Renal pelvis (tissue), 4 donors: ENCODE data around the gene NRIP1. TPM values are rescaled to one million over a fixed set of nuclear protein-coding genes. Genes with fewer than 3 reads are reported as not detected.

Experiments used
- DNase-seq: peaks from one replicate; pipeline ENCODE4 v3.0.0-alpha.2; 2013
- polyA plus RNA-seq, 3 donors: library from polyadenylated mRNA; unstranded; fragments of 120-200 nt; gene quantifications; one replicate each; pipeline ENCODE4 v1.2.1, GENCODE V29; 2013; ENCODE audit not compliant: insufficient read length in 3 of 3

NRIP1 gene
- polyA plus RNA-seq, 3 donors: 55.6 to 62.3 (median 55.9) TPM

DNA sequence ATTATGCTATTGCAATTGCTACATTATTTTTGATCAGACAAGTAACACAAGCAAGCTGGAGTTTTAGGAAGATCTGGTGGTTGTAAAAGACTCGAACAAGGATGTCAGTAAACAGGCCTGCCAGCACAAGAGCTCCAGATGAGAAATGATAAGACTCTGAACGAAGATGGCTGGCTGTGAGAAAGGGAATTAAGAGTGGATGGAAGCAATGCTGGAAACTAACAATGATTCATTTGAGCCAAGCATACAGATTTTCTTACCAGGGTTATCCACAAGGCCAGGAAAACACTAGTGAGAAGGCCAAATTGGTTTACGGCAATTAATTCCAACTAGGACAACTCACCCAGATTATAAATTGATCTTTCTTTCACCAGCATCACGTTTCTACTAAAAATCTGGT, 54.2 kb downstream of the NRIP1 start:
- DNase-seq: no peak

DNA sequence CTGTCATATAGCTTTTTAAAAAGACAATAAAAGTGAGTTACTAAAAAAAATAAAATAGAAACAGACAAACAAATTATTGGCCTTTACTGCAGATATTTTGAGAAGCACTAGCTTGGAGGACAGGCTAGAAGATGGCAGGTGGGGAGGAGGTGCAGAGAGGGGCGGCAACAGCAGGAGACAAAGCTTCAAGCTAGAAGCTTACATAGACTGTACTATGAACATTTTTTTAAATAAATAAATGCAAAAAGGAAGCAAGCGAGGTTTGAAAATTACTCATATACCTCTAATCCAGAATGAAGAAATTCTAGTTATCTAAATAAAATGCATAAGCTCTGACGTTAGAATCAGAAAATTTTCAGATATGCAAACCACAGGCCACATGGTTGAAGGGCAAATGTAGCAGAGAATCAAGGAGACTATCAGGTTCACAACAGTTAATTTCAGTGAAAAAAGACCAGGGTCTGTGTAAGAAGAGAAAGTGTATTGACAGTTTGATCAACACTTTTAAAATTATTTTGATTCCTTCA, 54.9 kb downstream of the NRIP1 start:
- no peak for DNase-seq

DNA sequence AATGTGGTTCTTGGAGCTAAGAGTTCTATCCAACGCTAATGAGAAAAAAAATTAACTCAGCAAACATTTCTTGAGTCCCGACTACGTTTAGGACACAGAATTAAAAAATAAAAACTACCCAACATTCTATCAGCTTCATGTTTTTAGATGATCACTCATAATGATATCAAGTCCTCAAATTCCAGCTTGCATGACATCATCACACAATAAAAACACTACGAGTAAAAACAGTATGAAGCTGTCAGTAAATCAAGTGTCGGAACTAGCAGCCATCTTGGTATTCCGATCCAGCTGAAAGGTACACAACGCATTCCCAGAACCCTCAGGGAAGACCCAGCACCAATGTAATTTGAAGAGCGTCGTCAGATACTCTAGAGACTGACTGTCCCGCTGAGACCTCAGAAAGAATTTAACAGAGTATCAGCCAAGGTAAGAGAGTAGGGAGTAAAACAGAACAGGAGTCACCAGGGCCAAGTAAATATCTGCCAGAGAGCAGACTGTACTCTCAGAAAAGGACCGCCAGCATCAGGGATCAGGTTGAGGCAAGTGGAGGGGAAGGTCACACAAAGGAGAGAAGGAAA, 57.0 kb downstream of the NRIP1 start:
- DNase-seq: no peak

DNA sequence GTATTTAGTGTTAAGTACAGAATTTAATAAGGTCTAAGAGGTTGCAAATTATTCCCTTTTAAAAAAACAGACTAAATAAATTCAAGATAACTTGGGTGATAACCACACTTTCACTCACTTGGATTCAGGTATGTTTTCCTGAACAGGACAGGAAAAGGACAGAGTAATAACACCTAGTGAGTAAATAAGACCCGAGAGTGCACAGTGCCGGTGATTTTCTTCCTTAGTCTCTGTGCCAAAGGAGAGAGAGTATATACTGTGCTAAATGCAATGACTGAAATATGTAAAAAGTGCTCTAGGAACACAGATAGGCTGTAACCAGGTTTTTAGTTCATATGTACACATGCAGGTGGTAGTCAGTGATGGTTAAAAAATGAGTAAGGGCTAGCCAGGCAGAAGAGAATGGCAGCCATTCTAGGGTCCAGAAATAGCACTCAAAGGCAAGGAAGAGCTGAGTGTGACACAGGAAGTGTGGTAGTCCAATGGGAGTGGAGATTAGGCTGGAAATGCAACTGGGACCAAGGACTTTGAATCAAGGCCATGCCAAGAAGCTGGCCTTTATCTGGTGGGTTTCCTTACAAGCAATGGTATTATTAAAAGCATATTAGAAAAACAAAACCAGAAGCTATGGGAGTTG, 58.1 kb downstream of the NRIP1 start:
- no peak for DNase-seq

DNA sequence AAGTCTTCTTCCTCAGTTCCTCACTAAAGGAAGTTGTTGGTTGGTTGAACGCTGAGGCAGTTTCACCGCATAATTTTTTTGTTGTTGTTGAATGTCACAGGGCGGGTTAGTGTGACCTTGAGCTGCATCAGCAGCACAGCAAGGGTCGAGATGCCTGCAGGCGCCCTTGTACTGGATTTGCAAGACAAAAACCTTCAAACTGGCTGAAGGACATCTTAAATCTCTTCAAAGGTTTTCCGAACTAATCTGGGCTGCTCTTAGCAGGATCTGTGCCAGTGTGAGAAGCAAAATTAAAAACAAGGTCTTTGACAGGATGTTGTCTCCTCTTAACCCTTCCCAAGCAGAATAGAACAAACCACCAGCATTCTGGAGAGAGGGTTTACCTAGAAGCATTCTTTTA, 59.4 kb downstream of the NRIP1 start:
- DNase-seq: no peak

DNA sequence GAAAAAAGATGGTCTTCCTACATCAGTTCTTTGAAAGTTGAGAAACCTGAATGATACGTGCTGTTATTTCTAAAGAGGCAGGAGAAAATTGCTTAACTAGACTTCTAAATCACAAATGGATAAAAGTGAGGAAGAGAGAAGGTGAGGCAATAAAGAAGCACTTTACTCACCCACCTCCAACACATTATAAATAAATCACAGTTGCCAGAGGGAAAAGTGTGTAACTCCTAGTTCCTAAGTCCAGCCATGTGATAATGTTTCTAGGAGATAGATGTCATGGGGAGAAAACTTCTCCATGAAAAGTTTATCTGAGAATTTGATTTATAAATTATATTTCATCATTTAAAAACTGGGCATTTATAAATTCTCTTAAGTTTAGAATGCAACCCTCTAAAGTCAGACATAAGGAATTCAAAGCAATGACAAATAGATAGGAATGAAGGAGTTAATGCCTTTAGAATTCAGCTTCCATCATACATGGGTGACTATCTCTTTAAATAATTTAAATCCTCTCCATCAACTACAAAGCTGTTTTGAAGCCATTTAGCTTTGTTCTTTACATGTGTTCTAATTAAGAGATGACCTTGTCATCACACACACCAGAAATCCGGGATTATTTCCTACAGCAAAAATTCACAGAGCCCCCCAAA, 60.0 kb downstream of the NRIP1 start:
- no peak for DNase-seq

DNA sequence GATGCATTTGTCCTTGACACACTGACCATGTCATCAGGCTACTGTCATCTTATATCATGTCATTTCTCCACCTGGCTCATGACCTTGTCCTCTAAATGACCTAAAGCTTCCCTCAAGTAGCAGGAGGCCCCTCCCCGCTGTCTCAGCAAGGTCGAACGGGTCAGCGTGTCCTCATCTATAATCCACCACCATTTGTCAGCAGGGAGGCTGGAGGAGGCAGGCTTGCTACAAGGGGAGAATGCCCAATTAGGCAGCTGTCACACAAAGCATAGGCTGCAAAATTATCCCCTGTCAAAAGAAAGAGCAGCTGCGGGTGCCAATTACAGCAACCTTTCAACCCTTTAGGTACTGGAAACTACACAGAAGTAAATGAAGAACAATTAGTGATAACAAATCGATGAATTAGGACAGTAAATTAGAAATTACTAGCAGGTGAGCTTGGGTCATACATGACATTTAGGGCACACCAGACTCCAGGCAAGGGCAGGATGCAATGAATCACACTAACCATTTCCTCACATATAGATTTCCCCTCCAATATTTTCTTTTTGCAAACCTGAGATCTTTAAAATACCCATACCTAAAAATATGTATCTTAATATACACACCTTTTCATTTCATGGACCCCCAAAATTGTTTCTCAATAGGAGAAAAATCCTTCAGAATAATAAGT, 61.2 kb downstream of the NRIP1 start:
- peak; percentile 23 for DNase-seq

DNA sequence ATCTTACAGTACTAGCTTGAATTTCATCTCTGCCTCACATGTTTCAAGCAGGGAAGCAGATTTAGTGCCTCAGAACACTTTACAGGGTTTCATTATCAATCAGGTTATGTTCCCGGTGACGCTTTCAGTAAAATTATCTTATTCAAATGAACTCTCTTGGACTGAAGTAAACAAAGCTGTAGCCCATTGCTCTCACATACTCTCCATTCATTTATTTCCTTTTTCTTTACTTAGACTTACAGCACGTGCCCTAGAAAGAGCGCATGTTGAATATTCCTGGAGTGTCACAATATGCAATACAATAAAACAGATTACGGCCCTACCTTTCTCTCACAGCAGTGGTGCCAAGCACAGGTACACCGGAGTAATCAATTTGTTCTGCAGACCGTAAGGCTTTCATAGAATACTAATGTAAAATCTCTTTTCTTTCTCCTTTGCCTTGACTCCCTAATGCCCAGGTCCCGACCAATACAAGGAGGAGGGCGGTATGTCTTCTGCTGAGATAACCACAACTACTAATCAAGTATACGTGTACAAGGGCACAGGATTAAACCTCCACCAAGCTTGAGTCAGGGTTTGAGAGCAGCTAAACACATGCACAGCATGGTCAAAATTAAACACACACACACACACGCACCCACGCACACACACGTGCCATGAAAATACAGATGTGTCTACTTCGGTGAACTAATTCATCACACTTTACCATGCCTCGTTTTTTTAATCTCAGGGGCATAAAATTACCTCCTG, 62.8 kb downstream of the NRIP1 start:
- no peak for DNase-seq

DNA sequence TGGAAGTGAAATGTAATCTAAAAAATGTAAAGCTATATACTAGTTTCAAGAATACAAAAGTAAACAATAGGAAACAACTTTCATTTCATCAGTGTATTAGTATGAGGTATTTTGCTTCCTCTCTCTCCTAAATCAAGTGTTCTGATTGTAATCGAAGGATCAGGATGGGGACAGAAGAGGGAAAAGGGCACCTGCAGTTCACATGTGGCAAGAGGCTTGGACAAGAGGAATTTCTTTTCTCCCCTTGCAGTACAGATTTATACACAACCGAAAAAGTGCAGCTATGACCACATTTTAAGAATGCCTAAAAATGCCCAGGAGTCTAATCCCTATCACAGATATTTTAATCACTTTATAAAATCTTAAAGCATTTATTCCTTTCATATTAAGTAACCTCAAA, 63.7 kb downstream of the NRIP1 start:
- DNase-seq: no peak

DNA sequence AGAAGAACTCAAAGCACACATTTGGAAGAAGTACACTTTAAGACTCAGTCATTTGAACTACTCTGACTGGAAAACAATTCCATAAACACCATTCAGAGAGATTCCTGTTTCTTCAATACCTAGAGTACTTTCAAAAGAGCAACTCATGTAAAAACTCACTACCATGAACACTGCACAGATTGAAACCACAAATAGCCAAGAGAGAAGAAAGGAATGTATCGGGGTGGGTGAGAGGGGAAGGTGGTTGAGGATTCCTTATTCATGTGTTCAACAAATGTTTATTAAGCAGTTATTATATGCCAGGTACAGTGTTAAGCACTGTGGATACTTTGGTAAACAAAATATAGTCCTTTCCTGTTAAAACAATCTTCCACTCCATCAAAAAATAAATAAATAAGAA, 64.7 kb downstream of the NRIP1 start:
- DNase-seq: no peak

DNA sequence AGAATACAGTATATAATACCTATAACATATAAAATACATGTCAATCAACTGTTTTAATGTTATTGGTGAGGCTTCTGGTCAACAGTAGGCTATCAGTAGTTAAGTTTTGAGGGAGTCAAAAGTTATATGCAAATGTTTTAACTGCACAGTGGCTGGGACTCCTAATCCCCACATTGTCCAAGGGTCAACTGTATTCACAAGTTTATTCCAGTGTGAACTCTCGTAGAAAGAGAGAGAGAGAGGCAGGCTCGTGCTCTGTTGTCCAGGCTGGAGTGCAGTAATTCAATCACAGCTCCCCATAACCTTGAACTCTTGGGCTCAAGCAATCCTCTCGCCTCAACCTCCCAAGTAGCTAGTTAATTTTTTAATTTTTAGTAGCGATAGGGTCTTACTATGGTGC, 66.0 kb downstream of the NRIP1 start:
- DNase-seq: no peak

DNA sequence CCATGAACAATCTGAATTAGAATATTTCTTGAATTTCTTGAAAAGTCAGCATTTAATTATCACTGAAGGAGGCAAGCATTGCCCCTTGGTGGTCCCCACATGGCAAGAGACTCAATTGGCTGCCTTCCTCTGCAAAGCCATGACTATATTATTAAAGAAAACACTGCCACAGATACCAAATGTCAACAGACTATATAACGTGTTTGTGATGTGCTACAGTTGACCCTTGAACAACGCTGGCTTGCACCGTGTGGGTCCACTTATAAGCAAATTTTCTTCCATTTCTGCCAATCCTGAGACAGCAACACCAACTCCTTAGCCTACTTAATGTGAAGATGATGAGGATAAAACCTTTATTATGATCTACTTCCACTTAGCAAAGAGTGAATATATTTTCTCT, 66.5 kb downstream of the NRIP1 start:
- no peak for DNase-seq

DNA sequence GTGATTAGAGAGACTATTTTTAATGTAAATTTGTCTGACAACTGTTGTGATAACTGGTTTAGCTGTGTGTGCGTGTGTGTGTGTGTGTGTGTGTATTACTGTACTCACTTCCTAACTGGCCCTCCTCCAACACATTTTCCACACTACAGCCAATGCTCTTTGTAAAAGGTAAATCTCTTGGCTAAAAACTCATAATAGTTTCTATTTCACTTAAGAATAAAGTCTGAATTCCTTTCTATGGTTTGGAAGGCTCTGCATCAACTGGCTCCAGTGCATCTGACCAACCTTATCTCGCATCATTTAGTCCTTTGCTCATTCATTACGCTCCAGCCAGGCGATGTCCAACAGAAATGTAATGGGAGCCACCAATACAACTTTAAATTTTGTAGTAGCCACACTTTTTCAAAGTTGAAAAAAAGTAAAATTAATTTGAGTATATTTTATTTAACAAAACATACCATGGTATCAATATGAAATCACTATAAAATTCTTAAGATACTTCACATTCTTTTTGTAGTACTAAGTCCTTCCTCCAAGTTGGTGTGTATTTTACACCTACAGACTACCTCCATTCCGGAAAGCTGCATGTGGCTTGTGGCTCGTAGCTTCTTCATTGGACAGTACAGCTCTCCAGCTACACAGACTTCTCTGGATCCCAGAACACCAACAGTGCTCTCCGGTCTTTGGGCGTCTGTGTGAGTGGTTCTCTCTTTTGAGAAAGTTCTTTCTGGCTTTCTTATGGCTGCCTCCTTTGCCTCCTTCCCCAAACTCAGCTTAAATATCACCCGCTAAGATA, 68.9 kb downstream of the NRIP1 start:
- DNase-seq: no peak

DNA sequence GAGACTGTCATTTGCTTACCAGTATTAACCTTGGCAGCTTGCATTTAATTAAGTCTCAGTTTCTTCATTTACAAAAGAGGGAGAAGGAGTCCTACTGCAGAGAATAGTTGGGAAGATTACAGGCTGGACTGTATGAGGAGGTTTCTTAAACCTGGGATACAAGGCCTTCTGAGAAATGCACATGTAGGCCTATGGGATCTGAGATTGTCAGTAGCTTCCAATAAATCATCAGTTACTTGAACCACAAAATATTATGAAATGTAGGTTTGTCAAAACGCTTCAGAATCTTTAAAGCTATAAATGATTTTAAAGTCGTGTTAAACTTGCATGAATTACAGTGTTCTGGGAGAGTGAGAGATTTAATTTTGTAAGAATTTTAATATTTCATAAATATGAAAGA, 69.6 kb downstream of the NRIP1 start:
- no peak for DNase-seq

DNA sequence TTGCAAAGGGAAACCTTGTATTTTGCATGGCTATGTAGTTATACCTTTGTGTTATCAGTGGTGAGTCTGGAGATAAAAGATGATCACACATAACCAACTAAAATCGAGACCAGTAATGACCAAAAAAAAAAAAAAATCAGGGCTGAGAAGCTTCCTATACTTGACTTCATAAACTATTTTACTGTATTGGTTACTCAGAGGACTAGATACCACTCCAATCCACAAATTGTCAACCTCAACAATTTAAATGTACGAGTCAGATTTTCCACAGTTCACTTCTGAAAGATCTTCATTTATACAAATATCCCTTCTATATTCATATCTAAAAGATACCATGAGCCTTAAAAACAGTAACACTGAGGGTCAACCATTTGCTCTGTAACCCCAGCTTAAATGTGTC, 71.7 kb downstream of the NRIP1 start:
- no peak for DNase-seq

DNA sequence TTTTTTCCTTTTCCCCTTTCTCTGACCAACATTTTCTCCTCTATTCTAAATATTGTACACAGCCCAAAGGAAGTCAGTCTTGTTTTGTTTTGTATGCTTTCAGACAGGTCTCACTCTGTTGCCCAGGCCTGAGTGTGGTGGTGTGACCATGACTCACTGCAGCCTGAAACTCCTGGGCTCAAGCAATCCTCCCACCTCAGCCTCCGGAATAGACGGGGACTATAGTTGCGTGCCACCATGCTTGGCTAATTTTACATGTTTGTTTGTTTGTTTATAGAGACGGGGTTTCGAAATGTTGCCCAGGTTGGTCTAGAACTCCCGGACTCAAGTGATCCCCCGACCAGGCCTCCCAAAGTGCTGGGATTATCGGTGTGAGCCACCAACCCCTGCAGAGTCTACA, 72.8 kb downstream of the NRIP1 start:
- DNase-seq: no peak

DNA sequence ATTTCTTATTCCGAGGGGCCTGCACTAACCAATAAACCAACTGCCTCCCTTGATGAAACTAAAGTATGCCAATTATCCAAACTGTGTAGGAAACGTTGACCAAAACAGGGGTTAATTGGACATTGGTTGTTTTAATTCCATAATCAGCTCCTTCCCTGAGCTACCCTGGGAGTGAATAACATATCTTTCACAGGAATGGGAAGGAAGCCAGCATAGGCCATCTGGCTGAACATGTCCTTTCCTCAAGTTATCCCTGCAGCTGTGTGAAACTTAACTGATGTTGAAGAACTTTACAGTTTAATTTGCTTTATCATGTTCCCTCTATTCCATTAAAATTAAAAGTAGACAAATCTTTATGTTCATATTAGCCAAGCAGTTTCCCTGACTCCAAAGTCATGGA, 75.4 kb downstream of the NRIP1 start:
- DNase-seq: no peak

DNA sequence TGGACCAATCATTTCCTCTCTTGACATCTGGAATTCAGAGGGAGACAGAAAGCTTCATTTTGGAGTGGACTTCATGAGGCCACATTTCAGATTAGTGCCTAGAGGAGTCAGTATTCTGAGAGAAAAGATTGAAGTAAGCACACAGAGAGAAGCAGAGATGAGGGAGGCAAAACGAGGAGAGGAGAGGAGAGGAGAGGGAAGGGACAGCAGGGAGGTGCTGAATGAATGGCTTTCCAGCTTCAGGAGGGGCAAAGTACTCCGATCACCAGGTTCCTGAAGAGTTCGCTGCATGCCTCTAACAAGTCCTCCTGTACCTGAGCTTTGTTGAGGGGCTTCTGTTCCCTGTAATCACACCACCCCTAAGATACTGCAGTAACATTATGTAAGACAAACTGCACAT, 76.0 kb downstream of the NRIP1 start:
- DNase-seq: no peak

DNA sequence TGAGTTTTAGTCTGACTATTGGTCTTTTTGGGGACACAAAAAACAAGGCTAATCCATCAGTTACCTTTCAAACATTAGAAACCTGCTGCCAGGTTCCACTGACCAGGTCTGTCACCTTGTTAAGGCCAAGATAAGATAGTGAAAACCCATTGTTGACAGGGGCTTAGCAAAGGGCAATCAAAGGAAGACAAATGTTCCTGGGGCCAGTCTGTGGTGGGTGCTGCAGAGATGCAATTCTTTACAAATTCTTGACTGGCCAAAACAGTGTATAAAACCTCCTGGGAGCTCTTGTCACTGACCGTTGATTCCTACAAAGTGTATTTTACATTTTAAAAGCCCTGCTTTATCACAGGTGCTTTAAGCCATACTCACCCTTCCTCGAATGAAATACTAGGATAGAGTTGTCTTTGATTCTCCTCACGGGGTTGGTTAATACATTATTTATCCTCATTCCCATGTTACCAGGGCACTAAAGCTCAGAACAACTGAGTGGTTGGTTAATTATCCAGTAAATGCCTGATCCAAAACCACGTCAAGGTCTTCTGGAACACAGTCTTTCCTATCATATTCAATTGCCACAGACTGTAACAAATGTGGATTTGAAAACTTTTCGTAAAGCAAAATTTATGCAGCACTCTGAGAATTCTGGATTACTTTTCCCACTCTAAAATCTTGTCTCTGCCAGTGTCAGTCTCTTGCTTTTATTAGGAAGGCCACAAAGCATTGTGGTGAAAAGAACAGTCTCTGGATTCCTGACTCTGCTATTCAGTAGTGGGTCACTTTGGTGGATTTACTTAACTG, 77.2 kb downstream of the NRIP1 start:
- no peak for DNase-seq

DNA sequence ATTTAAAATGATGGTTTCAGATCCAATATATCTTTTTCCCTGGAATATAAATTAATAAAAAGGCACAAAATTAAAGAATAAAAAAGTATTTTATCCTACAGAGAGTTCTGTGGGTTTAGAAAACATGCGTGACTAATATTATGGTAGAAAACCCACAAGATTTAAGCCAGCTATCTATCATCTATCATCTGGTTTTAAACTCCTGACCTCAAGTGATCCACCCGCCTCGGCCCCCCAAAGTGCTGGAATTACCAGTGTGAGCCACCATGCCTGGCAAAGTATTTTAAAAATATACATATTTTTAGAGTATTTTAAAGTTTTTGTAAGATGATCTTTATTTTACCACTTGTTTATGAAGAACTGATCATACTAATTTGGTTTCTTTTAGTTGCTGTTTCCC, 79.5 kb downstream of the NRIP1 start:
- no peak for DNase-seq

DNA sequence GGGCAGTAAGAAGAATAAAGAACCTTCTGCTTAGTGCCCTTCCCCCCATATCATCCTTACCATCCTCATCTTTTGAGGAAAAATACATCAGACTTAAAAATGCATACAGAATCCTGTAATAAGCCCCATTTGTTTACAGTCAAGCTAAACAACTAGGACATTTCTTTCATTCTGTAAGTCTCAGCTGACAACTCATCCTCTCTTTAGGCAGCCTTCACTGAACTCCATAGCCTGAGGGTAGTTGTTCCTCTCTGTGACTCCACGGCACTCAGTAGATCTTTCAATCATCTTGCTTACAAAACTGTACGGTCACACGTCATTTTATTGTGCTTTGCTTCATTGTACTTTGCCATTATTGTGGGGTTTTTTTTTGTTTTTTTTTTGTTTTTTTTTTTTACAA, 82.5 kb downstream of the NRIP1 start:
- DNase-seq: no peak
